Esophagus squamous epithelium (tissue), 5 donors: ENCODE measurements around the gene NAB1. TPM values are rescaled to one million over a fixed set of nuclear protein-coding genes. Genes with fewer than 3 reads are reported as not detected.

Experiments used
- DNase-seq: peaks from one replicate; lab custom pipeline; 2025; lab: John Stamatoyannopoulos, UW
- H3K27ac ChIP-seq, 4 donors: fragments of 200-600 bp; sonication (generic); one replicate each; pipeline ENCODE4 v1.5.1; 2016 to 2019; ENCODE audit warnings: mild to moderate bottlenecking in 1 of 4
- H3K27me3 ChIP-seq, 4 donors: fragments of 200-600 bp; sonication (generic); 1 replicate in 3 of 4; 2 replicates in 1 of 4; pipeline versions ENCODE4 v1.5.1 to v1.6.0; 2017 to 2021; ENCODE audit warnings: antibody characterized with exemption in 1 of 4
- H3K36me3 ChIP-seq, 3 donors: fragments of 200-600 bp; sonication (generic); one replicate each; pipeline ENCODE4 v1.5.1; 2016 to 2019
- H3K4me1 ChIP-seq, 3 donors: fragments of 200-600 bp; sonication (generic); one replicate each; pipeline ENCODE4 v1.5.1; 2017 to 2019
- H3K4me3 ChIP-seq, 4 donors: fragments of 200-600 bp; sonication (generic); 1 replicate in 3 of 4; 2 replicates in 1 of 4; pipeline ENCODE4 v1.5.1; 2016 to 2019; ENCODE audit warnings: mild to moderate bottlenecking in 2 of 4, moderate library complexity in 1 of 4
- H3K9me3 ChIP-seq, 3 donors: fragments of 200-600 bp; sonication (generic); one replicate each; pipeline ENCODE4 v1.5.1; 2016 to 2019
- CTCF ChIP-seq, 6 experiments: fragments of 450-650 bp in 4 of 6; fragments of 200-600 bp in 2 of 6; sonication (generic) in 2 of 6; IDR thresholded peaks; one replicate each; pipeline ENCODE4 v1.5.1; 2016 to 2019; ENCODE audit warnings: antibody characterized with exemption in 6 of 6, mild to moderate bottlenecking in 4 of 6, moderate library complexity in 4 of 6
- POLR2A ChIP-seq, 4 donors: fragments of 450-650 bp; IDR thresholded peaks; one replicate each; pipeline ENCODE4 v1.6.1; 2017; ENCODE audit warnings: antibody characterized with exemption in 4 of 4, mild to moderate bottlenecking in 4 of 4, moderate library complexity in 3 of 4
- WGBS, 2 donors: methylation state at CpG; one replicate each; pipeline ENCODE4 v1.1.5; 2018; 5-methylcytosine and 5-hydroxymethylcytosine counted together
- intact Hi-C: fragments of 100-400 bp; cut with DNase I; formaldehyde crosslinking; loops from one replicate; pipeline ENCODE4 v1.15.0; 2022
- total RNA-seq, 4 donors: library from RNA; depleted of rRNA; stranded (reverse); fragments of >200 nt; gene quantifications; one replicate each; pipeline ENCODE4 v1.1.0, GENCODE V29; 2016
- donor health status: DM: yes; HTN: yes; CAD: no.

NAB1 gene
- total RNA-seq, 4 donors from 2014 or later = 36.7 to 69.8 (median 67.7) TPM

GRCh38 chr2:190717764-190718651, 69.1 kb downstream of the NAB1 start:
- intact Hi-C loops = no loop called here
- no peaks in the 10 kb centered on the region for H3K36me3 ChIP-seq
- H3K9me3 ChIP-seq = no peaks in the 10 kb centered on the region
- peaks cover 0 to 33% (median 26%) of the 10 kb centered on the region in 3 donors for H3K4me1 ChIP-seq
- TF ChIP-seq POLR2A (IDR thresholded peaks at IDR 0.05) (no peak), CTCF (IDR thresholded peaks at IDR 0.05) (no peak)
- no peak overlapping the region for H3K27ac ChIP-seq
- H3K27me3 ChIP-seq = no peaks in the 10 kb centered on the region
- no peak for DNase-seq
- WGBS, 2 donors = 75 to 81% methylated on average over 15 of the region's 15 CpGs
- H3K4me3 ChIP-seq = no peak overlapping the region

DNA sequence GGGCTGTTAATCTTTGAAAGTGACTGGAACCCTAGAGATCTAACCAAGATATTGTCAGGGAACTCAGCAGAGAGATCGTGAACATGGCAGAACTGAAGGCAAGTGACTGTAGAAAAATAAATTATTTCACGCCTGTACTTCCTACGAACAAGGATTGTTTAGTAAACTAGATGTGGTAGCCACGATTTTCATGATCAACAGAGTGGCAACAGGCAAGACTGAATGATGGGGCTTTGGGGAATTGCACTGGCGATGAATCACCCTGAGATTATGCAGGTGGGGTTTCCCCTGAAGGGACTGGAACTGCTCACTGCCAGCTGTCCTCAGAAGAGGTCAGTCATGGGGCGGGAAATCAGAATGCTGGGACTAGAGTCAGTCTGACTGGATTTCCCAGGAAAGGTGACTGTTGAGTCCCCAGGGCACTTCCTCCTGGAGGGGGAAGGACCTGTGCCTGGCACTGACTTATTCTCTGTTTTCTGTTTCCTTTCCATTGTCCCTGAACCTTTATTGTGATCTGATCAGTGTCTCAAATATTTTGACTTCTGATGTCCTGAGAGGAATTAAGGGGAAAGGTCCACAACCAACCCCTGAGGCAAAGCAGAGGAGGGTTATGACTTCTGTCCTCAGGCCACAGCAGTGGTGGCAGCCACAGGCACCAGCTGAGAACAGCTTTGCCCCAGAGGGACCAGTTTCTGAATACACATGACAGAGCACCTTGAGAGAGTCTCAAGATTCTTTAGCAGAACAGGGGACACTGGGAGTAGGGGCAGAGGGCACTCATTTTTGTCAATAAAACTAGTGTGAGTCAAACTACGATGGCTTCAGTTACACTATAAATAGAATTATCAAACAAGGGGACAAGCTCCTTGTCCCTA, 70.0 kb downstream of the NAB1 start:
- no peak for DNase-seq
- Histone ChIP-seq H3K9me3 (no peaks in the 10 kb centered on the region), H3K36me3 (no peaks in the 10 kb centered on the region), H3K27me3 (no peaks in the 10 kb centered on the region), H3K27ac (no peak overlapping the region), H3K4me1 (peaks cover 0 to 36% (median 32%) of the 10 kb centered on the region in 3 donors), H3K4me3 (no peak overlapping the region)
- intact Hi-C loops = no loop called here
- 30 to 32% methylated on average over 7 of the region's 7 CpGs for WGBS, 2 donors
- TF ChIP-seq POLR2A (IDR thresholded peaks at IDR 0.05) (no peak), CTCF (IDR thresholded peaks at IDR 0.05) (no peak)

DNA sequence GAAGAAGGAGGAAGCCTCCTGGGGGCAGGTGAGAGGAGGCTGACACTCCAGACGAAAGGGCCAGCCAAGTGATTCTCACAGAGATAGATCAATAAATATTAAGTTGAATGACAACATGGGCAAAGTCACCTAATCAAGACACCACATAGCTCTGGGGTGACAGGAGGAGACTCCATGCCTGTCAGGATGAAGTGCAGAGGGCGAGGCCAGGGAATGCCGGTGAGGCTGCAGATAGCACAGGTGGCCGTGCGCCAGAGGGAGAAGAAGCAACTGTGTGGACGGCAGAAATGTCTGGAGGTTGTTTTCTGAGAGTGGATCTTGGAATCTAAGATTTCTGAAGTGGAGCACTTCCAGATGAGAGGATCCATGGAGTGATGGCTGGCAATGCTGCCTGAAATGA, 71.4 kb downstream of the NAB1 start:
- WGBS, 2 donors = 80 to 90% methylated on average over 6 of the region's 6 CpGs
- intact Hi-C loops = no loop called here
- no peak for DNase-seq

GRCh38 chr2:190720691-190721090, 71.8 kb downstream of the NAB1 start:
- H3K9me3 ChIP-seq = no peaks in the 10 kb centered on the region
- no peak for DNase-seq
- TF ChIP-seq CTCF (IDR thresholded peaks at IDR 0.05) (no peak), POLR2A (IDR thresholded peaks at IDR 0.05) (no peak)
- no peaks in the 10 kb centered on the region for H3K27me3 ChIP-seq
- WGBS, 2 donors = 56 to 62% methylated on average over 1 of the region's 1 CpG
- H3K4me3 ChIP-seq = no peak overlapping the region
- H3K4me1 ChIP-seq = peaks cover 0 to 36% (median 32%) of the 10 kb centered on the region in 3 donors
- H3K36me3 ChIP-seq = no peaks in the 10 kb centered on the region
- H3K27ac ChIP-seq = no peak overlapping the region
- intact Hi-C loops = no loop called here

More for the DNA sequence above, 71.4 kb downstream of the NAB1 start:
- Histone ChIP-seq H3K4me3 (no peak overlapping the region), H3K27me3 (no peaks in the 10 kb centered on the region), H3K4me1 (peaks cover 0 to 36% (median 32%) of the 10 kb centered on the region in 3 donors), H3K36me3 (no peaks in the 10 kb centered on the region), H3K9me3 (no peaks in the 10 kb centered on the region), H3K27ac (no peak overlapping the region)
- TF ChIP-seq CTCF (IDR thresholded peaks at IDR 0.05) = no peak
- TF ChIP-seq POLR2A (IDR thresholded peaks at IDR 0.05) = no peak
